Measurements from ENCODE around the gene UBAP1L.
"Not testable (repeated sequence)": the region's sequence is repeated elsewhere in the genome, so short reads cannot be mapped to it uniquely, and the experiment has no call there.

The UBAP1L gene

DNA sequence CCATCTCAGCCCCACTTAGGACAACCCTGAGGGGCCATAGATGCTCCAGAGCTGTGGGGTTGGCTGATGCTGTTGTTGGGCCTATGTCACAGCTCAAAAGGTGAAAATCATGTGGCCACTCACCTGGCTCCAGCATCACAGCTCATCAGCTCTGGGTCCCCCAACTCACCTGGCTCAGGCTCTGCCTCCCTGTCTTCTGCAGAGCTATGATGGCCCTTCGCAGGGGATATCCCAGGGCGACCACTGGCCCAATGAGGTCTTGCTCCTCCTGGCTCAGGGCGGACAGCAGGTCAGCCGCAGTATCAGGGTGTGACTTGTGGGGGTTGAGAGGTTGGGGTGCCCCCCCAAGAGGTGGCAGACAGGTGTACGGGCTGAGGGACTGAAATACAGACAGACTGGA is 15.7 kb downstream of the UBAP1L start:
- DNase-seq = no peak

DNA sequence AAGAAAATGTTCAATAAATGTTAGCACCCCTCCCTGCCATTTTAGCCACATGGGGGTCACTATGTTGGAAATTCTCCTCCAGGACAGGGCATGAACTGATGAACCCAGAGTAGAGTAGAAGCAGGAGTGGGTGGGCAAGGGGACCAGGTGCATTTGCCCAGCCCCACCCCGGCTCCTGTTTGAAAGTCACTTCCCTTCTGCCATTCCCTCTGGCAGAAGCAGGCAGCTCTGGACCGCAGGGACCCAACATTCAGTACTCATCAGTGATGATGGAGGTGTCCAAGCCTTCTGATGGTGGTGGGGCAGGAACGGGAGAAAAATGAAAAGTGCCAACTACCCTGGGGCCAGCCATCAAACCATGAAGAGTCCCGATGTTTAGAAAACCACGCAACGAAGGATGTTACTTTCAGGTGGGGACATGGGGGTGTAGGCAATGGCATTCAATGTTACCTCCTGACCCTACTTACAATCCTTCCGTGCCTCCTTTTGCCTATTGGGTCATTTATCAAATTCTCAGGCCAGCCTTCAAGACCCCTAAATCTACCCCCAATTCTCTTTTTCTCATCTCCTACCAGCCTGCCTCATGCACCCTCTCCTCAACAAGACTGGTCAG is 17.2 kb downstream of the UBAP1L start:
- DNase-seq = no peak

DNA sequence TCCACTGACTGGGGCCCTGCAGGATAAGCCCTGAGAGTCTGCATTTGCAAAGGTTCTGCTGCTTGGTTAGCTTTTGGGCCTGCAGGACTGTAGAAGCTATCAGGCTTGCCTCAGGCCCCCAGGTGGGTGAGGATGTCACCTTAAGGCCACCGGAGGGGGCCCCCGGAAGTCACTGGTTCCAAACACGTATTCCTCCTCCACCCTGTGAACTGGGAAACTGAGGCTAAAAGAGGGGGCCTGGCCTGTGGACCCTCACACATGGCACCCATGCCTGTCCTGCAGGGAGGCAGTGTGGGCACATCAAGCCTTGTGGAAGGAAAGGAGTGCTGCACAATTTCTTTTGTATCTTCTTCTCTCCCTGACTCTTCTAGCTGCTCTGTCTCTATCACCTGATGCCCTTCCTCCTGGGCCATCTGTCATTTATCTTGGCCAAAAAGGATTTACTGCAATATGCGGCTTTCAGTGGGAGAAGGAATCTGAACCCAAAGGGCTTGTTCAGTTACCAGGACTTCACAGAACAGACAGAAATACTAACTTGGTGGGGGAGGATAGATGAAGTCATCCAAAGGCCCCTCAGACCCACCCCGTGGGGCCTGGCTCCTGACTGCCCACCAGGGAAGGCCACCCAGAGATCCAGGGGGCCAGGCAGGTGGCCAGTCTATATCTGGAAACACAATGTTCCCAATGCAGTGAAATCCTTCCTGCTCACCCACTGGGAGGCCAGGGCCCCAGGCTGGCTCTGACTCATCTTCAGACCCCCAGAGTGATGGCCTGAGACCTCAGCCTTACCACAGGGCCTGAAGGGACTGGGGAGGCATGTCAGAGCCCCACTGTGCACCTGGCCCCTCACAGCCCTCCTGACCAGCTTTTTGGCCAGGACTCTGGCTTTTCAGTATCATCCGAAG is 18.3 kb downstream of the UBAP1L start:
- no peak for DNase-seq

DNA sequence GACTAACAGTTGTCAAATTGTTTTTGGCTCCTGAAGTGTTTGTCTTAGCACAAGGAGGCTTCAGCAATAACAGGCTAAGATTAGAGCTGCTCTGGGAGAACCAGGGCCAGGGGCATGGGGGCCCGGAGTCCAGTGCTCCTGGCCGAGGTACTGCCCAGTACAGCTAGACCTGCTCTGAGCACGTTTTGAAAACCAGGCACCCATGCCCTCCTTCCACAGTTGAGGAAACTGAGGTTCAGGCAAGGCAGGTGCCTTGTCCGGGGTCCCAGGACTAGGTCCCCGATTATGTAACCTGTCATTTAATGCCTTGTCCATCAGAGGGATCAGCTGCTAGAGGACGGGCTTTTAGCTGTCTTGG is 19.3 kb downstream of the UBAP1L start:
- DNase-seq = no peak

DNA sequence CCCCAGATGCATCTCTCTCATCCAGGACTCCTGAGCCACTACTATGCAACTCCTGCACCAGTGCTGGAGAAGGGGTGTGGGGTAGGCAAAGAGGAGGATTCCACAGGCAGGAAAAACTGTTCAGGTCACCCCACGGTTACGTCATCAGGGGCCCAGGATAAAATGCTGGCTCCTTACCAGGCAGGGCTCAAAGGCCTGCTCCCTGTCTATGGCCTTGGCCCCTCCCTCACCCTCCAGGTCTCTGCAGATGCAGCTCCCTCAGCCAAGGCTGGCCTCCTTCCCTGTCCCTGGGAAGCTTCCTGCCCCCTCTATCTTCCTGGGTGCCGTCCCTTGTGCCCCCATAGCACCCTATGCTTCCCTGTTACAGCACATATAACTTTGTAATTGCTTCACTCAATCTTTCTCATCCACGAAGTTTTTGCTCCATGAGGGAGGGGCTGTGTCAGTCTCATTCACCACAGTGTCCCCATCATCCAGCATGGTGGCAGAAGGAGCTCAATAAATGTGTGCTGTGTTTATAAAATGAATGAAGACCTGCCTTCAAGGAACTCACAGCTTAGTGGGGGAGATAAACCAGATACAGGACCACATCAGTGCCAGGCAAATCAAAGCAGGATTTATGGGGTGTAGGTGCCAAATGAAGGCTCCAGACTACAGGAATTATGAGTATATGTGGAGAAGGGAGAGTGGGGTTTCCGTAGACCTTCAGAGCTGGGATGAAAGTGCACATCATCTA is 19.8 kb downstream of the UBAP1L start:
- no peak for DNase-seq

DNA sequence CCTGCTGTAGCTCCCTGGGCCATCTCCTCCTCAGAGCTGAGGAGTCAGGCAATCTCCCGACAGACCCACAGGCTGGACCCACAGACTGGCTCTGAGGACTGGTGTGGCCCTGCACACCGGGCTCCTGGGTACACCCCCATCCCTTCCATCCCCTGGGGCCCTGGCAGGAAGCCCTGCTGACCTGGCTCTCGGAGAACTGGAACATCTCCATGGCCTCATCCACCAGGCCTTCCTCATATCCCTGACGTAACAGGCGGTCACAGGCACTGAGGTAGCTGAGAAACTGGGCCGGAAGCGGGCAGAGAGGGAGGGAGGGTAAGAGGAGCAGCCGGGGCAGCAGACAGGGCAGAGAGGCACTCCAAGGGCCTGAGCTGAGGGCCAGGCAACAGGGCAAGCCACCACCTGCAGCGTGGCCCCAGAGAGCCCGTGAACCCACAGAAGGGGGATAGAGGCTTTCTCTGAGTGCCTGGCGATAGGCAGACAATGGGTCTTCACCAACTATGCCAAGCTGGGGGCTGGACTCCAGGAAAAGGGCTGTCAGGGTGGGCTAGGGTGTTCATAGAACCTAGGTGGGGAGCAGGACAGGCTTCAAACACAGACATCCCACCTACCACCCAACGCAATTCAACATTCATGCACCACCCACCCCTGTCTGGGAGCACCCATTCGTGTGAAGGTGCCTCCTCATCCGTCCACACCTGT is 20.6 kb downstream of the UBAP1L start:
- DNase-seq = no peak

- not testable (repeated sequence) for DNase-seq
Measured at GRCh38 chr15:65093793-65094170, 21.2 kb downstream of the UBAP1L start.

- DNase-seq = no peak
Measured at GRCh38 chr15:65092911-65093792, 21.8 kb downstream of the UBAP1L start.

DNA sequence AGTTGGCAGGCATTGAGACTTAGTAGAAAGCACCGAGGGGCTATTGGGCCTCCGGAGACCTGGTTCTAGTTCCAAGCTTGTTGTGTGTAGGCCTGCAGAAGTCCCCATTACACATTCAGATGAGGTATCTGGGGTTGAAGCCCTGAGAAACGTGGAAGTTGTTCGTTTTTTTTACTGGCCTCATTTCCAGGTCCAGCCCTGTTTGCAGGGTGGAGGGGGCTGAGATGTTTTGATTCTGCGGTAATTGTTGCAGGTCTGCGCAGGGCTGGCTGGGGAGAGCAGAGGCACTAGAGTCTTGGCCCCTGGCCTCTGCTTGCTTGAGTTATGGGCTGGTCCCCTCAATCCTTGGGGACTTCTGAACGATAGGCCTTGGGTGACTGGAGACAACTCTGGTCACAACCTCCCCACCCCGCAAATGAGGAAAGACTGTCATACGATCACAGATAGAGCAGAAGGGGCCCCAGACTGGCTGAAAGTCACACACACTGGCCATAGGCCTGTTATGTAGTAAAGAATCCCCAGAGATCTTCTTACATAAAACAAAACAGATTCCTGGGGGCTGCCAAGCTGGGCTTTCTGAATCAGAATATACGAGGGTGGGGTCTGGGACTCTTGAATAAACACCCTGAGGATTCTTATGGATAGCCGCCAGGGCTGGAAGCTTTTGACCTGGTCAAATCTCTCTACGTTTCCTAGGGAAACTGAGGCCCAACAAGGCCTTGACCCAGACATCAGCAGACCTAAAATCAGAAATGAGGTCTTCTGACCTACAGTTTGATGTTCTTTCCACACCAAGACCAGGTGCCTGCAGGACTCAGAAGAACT is 22.8 kb downstream of the UBAP1L start:
- no peak for DNase-seq

DNA sequence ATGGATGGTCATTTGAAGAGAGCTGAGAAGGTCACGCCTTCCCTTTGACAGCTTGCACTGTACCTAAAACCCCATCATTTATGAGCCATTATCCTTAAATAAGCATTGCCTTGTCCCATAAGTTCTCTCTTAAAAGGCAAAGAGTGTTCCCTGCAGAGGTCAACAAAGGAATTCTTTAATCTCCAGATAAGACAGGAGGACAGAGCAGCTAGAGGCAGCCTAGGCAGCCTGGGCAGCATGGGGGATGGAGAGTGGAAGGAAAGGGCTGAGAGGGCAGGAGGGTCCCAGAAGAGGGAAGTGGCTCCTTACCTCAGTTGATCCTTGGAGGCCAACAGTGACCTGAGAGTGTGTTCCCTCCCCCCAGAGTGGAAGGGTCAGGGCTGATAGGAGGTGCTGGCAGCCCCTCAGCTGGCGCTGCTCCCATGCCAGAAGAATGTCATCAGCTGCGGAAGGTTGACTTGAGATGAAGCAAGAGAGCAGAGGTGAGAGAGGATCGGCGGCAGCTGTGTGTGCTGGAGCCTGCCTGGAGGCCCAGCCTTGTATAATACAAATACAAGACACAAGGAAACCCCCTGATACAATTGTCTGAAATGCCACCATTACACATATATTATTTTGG is 25.7 kb downstream of the UBAP1L start:
- no peak for DNase-seq

DNA sequence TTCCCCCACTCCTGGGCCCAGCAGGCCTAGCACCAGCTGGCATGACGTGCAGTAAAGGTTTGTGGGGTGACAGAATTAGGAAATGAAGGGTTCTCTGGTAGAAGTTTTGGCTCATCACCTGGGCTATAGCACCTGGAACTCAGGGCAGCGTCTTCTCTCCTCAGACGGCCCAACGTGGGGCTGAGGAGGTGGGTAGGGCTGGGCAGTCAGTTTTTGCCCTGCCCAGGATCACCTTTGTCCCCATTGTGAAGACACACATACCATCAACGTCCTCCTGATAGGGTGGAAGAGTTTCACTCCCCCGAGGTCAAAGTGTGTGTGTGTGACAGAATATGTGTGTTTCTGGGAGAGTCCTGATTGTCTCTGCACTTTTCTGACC is 26.4 kb downstream of the UBAP1L start:
- DNase-seq = no peak

DNA sequence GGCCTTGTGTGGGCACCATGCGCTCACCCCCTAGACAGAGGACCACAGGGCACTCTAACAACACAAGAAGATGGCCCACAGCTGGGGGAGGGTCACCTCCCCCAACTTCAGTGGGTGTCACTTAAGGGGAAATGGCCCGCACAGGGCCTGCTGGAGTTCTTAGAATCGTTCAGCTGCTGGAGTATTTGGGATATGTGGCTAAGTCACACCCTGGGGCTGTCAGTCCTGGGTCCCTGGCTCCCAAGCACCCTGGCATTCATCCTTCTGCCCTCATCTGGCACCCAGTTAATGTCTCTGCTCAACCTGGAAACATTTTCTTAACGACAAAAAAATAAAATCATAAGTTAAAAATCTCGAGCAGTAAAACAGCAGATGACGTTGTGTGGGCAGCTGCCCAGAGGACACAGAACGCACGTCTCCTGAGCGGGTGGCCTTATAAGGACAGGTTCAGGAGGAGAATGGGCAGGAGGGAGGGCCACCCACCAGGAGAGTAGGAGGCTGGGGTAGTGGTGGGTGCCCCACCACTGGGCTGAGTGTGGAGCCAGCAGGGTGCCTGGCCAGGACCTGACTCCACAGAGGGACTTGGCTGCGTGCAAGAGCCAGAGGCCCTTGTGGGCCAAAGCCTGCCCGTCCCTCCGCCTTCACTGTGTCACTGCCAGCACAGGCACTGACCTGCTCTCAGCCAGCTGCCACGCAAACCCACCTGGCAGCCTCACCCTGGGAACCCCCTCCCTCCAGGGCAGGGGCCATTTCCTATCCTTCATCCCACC is 26.9 kb downstream of the UBAP1L start:
- DNase-seq = no peak

DNA sequence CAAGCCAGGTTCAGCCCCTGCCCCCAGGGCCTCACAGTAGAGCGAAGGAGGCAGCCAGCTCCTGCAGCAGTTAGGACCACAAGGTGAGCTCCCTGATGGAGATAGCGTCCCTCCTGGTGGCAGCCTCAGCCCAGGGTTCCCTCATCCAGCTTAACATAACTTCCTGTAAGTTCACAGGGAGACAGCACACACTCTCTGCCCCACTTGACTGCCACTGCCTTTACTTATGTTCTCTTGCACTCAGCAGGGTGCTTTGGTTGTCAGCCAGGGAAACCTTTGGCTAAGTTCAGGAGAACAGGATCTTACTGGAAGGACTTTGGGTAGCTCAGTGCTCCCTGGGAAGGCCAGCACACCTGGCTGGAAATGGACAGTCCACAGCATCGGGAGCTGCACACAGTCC is 27.6 kb downstream of the UBAP1L start:
- no peak for DNase-seq

- DNase-seq = no peak
Measured at GRCh38 chr15:65086680-65087111, 28.3 kb downstream of the UBAP1L start.

DNA sequence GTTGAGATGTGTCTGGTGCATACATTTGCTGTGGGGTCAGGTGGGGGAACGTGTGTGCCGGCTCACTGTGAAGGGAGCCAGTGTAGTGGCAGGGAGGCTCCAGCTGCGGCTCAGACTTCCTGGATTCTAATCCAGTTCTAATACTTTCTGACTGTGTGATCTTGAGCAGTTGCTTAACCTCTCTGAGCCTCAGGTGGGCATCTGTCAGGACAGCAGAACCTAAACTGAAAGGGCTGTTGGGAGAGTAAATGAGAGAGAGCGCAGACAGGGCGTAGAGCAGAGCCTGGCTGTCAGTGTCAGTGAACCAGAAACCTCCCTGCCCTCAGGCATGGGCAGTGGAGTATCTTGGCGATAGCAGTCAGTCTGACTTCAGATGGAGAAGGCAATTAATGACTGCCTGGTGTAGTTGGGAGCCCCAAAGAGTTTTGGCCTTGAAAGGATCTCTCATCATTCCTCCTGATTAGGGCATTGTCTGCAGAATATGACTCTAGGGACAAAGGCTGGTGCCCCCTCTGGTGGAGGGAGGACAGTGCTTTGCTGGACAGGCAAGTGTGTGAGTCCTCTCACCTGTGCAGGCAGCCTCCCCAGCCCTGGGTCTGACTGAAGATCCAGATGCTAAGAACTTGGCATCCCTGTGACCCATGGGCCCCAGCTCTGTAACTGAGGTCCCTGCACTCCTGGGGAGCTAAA is 28.9 kb downstream of the UBAP1L start:
- no peak for DNase-seq

DNA sequence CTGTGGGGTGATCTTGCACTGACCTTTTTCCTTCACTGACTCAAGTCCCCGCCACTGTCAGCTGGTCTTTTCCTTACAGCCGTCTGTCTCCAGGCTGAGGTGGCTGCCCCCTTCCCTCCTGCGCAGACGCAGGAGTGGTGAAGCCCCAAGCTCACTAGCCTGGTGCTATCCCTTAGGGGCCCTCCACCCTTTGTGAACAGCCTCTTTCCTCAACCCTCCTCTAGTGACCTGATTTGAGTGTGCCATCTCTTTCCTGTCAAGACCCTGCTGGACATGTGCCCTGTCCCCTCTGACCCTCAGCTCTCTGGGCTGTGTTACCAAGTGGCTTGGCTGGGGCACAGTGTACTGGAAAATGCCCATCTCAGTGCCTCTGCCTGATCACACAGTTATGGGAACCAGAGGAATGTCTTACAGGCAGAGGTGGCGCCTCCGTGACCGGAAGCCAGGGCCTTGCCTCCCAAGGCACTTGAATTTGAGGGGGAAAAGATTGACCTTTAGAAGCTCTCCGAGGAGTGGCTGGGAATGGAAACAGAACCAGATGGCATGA is 29.7 kb downstream of the UBAP1L start:
- DNase-seq = no peak

DNA sequence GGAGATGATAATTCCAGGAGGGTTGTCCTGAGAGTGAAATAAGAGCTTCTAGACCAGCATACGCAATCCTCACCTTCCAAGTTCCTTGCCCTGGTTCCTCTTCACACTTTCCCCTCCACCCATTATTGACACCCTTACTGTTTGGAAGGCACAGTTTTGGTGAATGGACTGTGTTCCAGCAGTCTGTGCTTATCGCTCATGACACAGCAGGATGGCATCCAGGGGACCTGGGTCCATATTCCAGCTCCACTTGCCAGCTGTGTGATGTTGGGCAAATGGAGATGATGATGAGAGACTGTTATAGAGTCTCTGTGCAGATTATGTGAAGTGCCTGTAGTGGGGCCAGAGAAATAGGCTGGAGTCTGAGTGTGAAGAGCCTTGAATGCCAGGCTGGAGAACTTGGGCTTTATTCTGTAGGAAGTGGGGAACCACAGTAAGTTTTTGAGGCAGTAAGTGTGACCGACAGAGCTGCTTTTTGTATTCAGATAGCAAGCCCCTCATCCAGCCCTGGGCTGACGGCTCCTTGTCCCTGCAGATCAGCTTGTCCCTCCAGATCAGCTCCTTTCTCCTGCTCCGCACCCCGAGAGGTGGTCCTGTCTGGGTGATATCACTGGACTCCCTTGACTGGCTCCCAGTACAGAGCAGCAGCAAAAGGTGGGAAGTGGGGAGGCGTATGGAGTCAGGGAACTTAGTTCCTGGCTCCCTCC is 30.3 kb downstream of the UBAP1L start:
- no peak for DNase-seq

- DNase-seq = no peak
Measured at GRCh38 chr15:65083262-65083701, 31.7 kb downstream of the UBAP1L start.

All from cortex of kidney (tissue), 1 donor.